Measurements from ENCODE around the gene LSM5.

Gene LSM5

GRCh38 chr7:32524631-32525030 lies 34.5 kb upstream of the LSM5 start:
- Histone ChIP-seq H3K4me1 (ENCODE audit: insufficient read depth, low read length) (peaks cover 27% of the 10 kb centered on the region; the same call in 1 of the 2 replicates), H3K9me3 (ENCODE audit: insufficient read depth, low read depth, low read length) (peaks cover 31% of the 10 kb centered on the region), H3K4me3 (ENCODE audit: low read length) (no peak overlapping the region), H3K9ac (ENCODE audit: low read depth, low read length) (no peak overlapping the region), H3K27ac (ENCODE audit: low read length) (no peak overlapping the region), H3K27me3 (ENCODE audit: insufficient read depth, low read length) (no peaks in the 10 kb centered on the region), H3K36me3 (ENCODE audit: insufficient read depth, low read depth, low read length) (peaks cover 20% of the 10 kb centered on the region)

- Histone ChIP-seq H3K27ac (ENCODE audit: low read length) (no peak overlapping the region), H3K9me3 (ENCODE audit: insufficient read depth, low read depth, low read length) (peaks cover 48% of the 10 kb centered on the region)
These were observed 32.8 kb upstream of the LSM5 start for GRCh38 chr7:32522746-32523530.

GRCh38 chr7:32519763-32520162 lies 29.6 kb upstream of the LSM5 start:
- H3K36me3 ChIP-seq (ENCODE audit: insufficient read depth, low read depth, low read length): peaks cover 32% of the 10 kb centered on the region

More at GRCh38 chr7:32522746-32523530, 32.8 kb upstream of the LSM5 start:
- no peaks in the 10 kb centered on the region for H3K27me3 ChIP-seq (ENCODE audit: insufficient read depth, low read length)
- peaks cover 23% of the 10 kb centered on the region; the same call in 1 of the 2 replicates for H3K4me1 ChIP-seq (ENCODE audit: insufficient read depth, low read length)
- no peak overlapping the region for H3K9ac ChIP-seq (ENCODE audit: low read depth, low read length)
- H3K4me3 ChIP-seq (ENCODE audit: low read length): no peak overlapping the region
- H3K36me3 ChIP-seq (ENCODE audit: insufficient read depth, low read depth, low read length): peaks cover 21% of the 10 kb centered on the region

GRCh38 chr7:32518534-32519140 lies 28.5 kb upstream of the LSM5 start:
- Histone ChIP-seq H3K9me3 (ENCODE audit: insufficient read depth, low read depth, low read length) (peaks cover 80% of the 10 kb centered on the region), H3K4me3 (ENCODE audit: low read length) (no peak overlapping the region; the same call in 1 of the 2 replicates), H3K27ac (ENCODE audit: low read length) (no peak overlapping the region), H3K36me3 (ENCODE audit: insufficient read depth, low read depth, low read length) (peaks cover 32% of the 10 kb centered on the region), H3K27me3 (ENCODE audit: insufficient read depth, low read length) (no peaks in the 10 kb centered on the region), H3K4me1 (ENCODE audit: insufficient read depth, low read length) (peaks cover 4% of the 10 kb centered on the region), H3K9ac (ENCODE audit: low read depth, low read length) (no peak overlapping the region)

More at GRCh38 chr7:32519763-32520162, 29.6 kb upstream of the LSM5 start:
- H3K9me3 ChIP-seq (ENCODE audit: insufficient read depth, low read depth, low read length): peaks cover 78% of the 10 kb centered on the region
- H3K27me3 ChIP-seq (ENCODE audit: insufficient read depth, low read length): no peaks in the 10 kb centered on the region
- no peaks in the 10 kb centered on the region for H3K4me1 ChIP-seq (ENCODE audit: insufficient read depth, low read length)
- peak overlapping the region; percentile 27; the same call in 1 of the 2 replicates for H3K4me3 ChIP-seq (ENCODE audit: low read length)
- H3K9ac ChIP-seq (ENCODE audit: low read depth, low read length): no peak overlapping the region
- H3K27ac ChIP-seq (ENCODE audit: low read length): no peak overlapping the region

GRCh38 chr7:32516551-32517100 lies 26.4 kb upstream of the LSM5 start:
- peaks cover 69% of the 10 kb centered on the region for H3K9me3 ChIP-seq (ENCODE audit: insufficient read depth, low read depth, low read length)
- no peak overlapping the region for H3K27ac ChIP-seq (ENCODE audit: low read length)
- no peak overlapping the region for H3K9ac ChIP-seq (ENCODE audit: low read depth, low read length)
- H3K36me3 ChIP-seq (ENCODE audit: insufficient read depth, low read depth, low read length): peaks cover 30% of the 10 kb centered on the region
- no peaks in the 10 kb centered on the region for H3K27me3 ChIP-seq (ENCODE audit: insufficient read depth, low read length)
- peaks cover 23% of the 10 kb centered on the region for H3K4me1 ChIP-seq (ENCODE audit: insufficient read depth, low read length)
- no peak overlapping the region for H3K4me3 ChIP-seq (ENCODE audit: low read length)

GRCh38 chr7:32515890-32516550 lies 25.8 kb upstream of the LSM5 start:
- Histone ChIP-seq H3K9ac (ENCODE audit: low read depth, low read length) (no peak overlapping the region), H3K27me3 (ENCODE audit: insufficient read depth, low read length) (no peaks in the 10 kb centered on the region), H3K9me3 (ENCODE audit: insufficient read depth, low read depth, low read length) (peaks cover 63% of the 10 kb centered on the region), H3K4me3 (ENCODE audit: low read length) (no peak overlapping the region), H3K4me1 (ENCODE audit: insufficient read depth, low read length) (peaks cover 24% of the 10 kb centered on the region), H3K36me3 (ENCODE audit: insufficient read depth, low read depth, low read length) (peaks cover 26% of the 10 kb centered on the region), H3K27ac (ENCODE audit: low read length) (no peak overlapping the region)

- Histone ChIP-seq H3K27me3 (ENCODE audit: insufficient read depth, low read length) (no peaks in the 10 kb centered on the region), H3K9me3 (ENCODE audit: insufficient read depth, low read depth, low read length) (peaks cover 35% of the 10 kb centered on the region), H3K27ac (ENCODE audit: low read length) (peak overlapping the region; percentile 67), H3K36me3 (ENCODE audit: insufficient read depth, low read depth, low read length) (peaks cover 11% of the 10 kb centered on the region; the same call in 1 of the 2 replicates), H3K4me3 (ENCODE audit: low read length) (peak overlapping the region; percentile 24; the same call in 1 of the 2 replicates), H3K9ac (ENCODE audit: low read depth, low read length) (peak overlapping the region; percentile 52; the same call in 1 of the 2 replicates), H3K4me1 (ENCODE audit: insufficient read depth, low read length) (peaks cover 24% of the 10 kb centered on the region)
These were observed 23.0 kb upstream of the LSM5 start for GRCh38 chr7:32513210-32513609.

- Histone ChIP-seq H3K36me3 (ENCODE audit: insufficient read depth, low read depth, low read length) (peaks cover 11% of the 10 kb centered on the region; the same call in 1 of the 2 replicates), H3K9ac (ENCODE audit: low read depth, low read length) (no peak overlapping the region), H3K27ac (ENCODE audit: low read length) (no peak overlapping the region), H3K4me3 (ENCODE audit: low read length) (no peak overlapping the region), H3K27me3 (ENCODE audit: insufficient read depth, low read length) (no peaks in the 10 kb centered on the region), H3K4me1 (ENCODE audit: insufficient read depth, low read length) (peaks cover 24% of the 10 kb centered on the region), H3K9me3 (ENCODE audit: insufficient read depth, low read depth, low read length) (peaks cover 22% of the 10 kb centered on the region)
These were observed 21.6 kb upstream of the LSM5 start for GRCh38 chr7:32511791-32512190.

- Histone ChIP-seq H3K27ac (ENCODE audit: low read length) (no peak overlapping the region), H3K4me1 (ENCODE audit: insufficient read depth, low read length) (peaks cover 9% of the 10 kb centered on the region), H3K36me3 (ENCODE audit: insufficient read depth, low read depth, low read length) (no peaks in the 10 kb centered on the region; the same call in 1 of the 2 replicates), H3K27me3 (ENCODE audit: insufficient read depth, low read length) (no peaks in the 10 kb centered on the region), H3K4me3 (ENCODE audit: low read length) (no peak overlapping the region), H3K9ac (ENCODE audit: low read depth, low read length) (no peak overlapping the region), H3K9me3 (ENCODE audit: insufficient read depth, low read depth, low read length) (no peaks in the 10 kb centered on the region)
These were observed 17.2 kb upstream of the LSM5 start for GRCh38 chr7:32507414-32507813.

- no peak overlapping the region for H3K9ac ChIP-seq (ENCODE audit: low read depth, low read length)
- no peak overlapping the region for H3K27ac ChIP-seq (ENCODE audit: low read length)
- no peaks in the 10 kb centered on the region; the same call in 1 of the 2 replicates for H3K36me3 ChIP-seq (ENCODE audit: insufficient read depth, low read depth, low read length)
- H3K27me3 ChIP-seq (ENCODE audit: insufficient read depth, low read length): no peaks in the 10 kb centered on the region
- H3K4me3 ChIP-seq (ENCODE audit: low read length): no peak overlapping the region
- no peaks in the 10 kb centered on the region for H3K9me3 ChIP-seq (ENCODE audit: insufficient read depth, low read depth, low read length)
- H3K4me1 ChIP-seq (ENCODE audit: insufficient read depth, low read length): no peaks in the 10 kb centered on the region
These were observed 16.3 kb upstream of the LSM5 start for GRCh38 chr7:32506266-32507054.

GRCh38 chr7:32502728-32503127 lies 12.5 kb upstream of the LSM5 start:
- H3K27me3 ChIP-seq (ENCODE audit: insufficient read depth, low read length): no peaks in the 10 kb centered on the region
- H3K9me3 ChIP-seq (ENCODE audit: insufficient read depth, low read depth, low read length): no peaks in the 10 kb centered on the region
- H3K36me3 ChIP-seq (ENCODE audit: insufficient read depth, low read depth, low read length): no peaks in the 10 kb centered on the region; the same call in 1 of the 2 replicates
- no peak overlapping the region for H3K27ac ChIP-seq (ENCODE audit: low read length)
- peaks cover 8% of the 10 kb centered on the region for H3K4me1 ChIP-seq (ENCODE audit: insufficient read depth, low read length)
- H3K9ac ChIP-seq (ENCODE audit: low read depth, low read length): no peak overlapping the region
- no peak overlapping the region for H3K4me3 ChIP-seq (ENCODE audit: low read length)
